Thymus (tissue), 11 donors: ENCODE results near the gene MAGI2. TPM values are rescaled to one million over a fixed set of nuclear protein-coding genes. Genes with fewer than 3 reads are reported as not detected.
"Not testable (repeated sequence)": the region's sequence is repeated elsewhere in the genome, so short reads cannot be mapped to it uniquely, and the experiment has no call there.

Experiments
- DNase-seq, 9 donors: peaks; one replicate each; pipeline ENCODE4 v3.0.0-alpha.2; 2013; ENCODE audit warnings: low spot score in 9 of 9, low read depth in 6 of 9, missing footprints in 1 of 9
- H3K27ac ChIP-seq, 2 donors: one replicate each; pipeline ENCODE4 v1.5.1; 2013; ENCODE audit warnings: control low read depth in 1 of 2, low read depth in 1 of 2, low read length in 1 of 2, mild to moderate bottlenecking in 1 of 2, moderate library complexity in 1 of 2
- H3K27me3 ChIP-seq, 2 donors: one replicate each; pipeline ENCODE4 v1.5.1; 2013; ENCODE audit warnings: low read length in 1 of 2; ENCODE audit not compliant: control insufficient read depth in 2 of 2, insufficient read depth in 1 of 2
- H3K36me3 ChIP-seq, 2 donors: one replicate each; pipeline ENCODE4 v1.5.1; 2013; ENCODE audit warnings: low read length in 1 of 2, mild to moderate bottlenecking in 1 of 2, moderate library complexity in 1 of 2; ENCODE audit not compliant: control insufficient read depth in 2 of 2, insufficient read depth in 2 of 2
- H3K4me1 ChIP-seq, 2 donors: one replicate each; pipeline ENCODE4 v1.5.1; 2013; ENCODE audit warnings: low read length in 2 of 2; ENCODE audit not compliant: control insufficient read depth in 2 of 2, insufficient read depth in 2 of 2
- H3K4me3 ChIP-seq, 2 donors: one replicate each; pipeline ENCODE4 v1.5.1; 2013; ENCODE audit warnings: low read length in 2 of 2, control low read depth in 1 of 2, mild to moderate bottlenecking in 1 of 2
- H3K9me3 ChIP-seq, 2 donors: one replicate each; pipeline ENCODE4 v1.5.1; 2013; ENCODE audit warnings: low read length in 1 of 2, mild to moderate bottlenecking in 1 of 2; ENCODE audit not compliant: control insufficient read depth in 2 of 2, insufficient read depth in 1 of 2
- WGBS: extraction: QIAGEN DNeasy Blood & Tissue Kit; methylation state at CpG from one replicate; pipeline ENCODE4 v1.1.7; 2013; 5-methylcytosine and 5-hydroxymethylcytosine counted together
- polyA plus RNA-seq: library from polyadenylated mRNA; stranded (reverse); fragments of 200-250 nt; gene quantifications from one replicate; pipeline ENCODE4 v1.2.3, GENCODE V29; 2013
- total RNA-seq: library from RNA; stranded (reverse); fragments of 120-200 nt; gene quantifications from one replicate; pipeline ENCODE4 v1.2.4, GENCODE V29; 2013
- donor health status: healthy.

The MAGI2 gene
- total and polyA plus RNA-seq, 2 donors: 0.42 to 1.7 TPM

DNA sequence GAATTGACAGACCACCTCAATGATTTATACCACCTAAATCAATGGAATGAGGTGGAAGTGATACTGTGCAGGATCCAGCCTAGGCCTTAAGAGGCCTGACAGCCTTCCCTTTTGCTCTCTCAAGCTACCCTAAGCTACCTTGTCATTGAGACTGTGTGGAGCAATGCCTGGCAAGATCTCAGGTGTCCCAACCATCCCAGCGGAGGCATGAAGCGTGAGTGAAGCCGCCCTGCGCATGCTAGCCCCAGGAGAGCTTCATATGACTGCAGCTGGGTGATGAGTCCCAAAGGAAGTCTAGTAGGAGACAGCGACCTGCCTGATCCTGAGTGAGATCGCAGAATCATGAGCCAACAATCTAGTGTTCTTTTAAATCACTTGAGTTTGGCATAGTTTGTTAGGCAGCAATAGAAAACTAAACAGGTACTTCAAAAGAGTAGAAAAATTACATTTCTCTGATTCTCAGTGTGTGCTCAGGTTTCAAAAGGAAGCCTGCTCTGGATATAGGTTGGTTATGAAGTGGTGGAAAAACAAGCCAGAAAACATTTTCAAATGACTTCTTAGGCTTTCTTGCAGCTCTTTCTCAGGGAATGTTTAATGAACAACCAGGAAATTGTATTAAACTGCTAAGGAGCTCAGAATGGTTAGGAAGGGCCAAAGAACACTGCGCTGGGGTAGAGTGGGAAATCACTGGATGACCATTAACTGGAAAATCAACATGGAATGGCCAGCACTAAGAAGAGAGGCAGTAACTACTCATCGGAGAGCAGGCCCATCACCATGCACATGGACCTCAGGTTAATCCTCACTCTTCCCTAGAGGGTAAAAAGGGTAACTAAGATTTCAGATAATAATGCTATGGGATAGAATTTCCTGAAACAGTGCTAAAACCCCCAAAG is 1119.7 kb downstream of the MAGI2 start:
- no peak overlapping the region for H3K27ac ChIP-seq
- 94% methylated on average over 8 of the region's 8 CpGs for WGBS
- no peaks in the 10 kb centered on the region for H3K4me1 ChIP-seq
- no peaks in the 10 kb centered on the region for H3K36me3 ChIP-seq
- DNase-seq: no peak
- no peaks in the 10 kb centered on the region for H3K27me3 ChIP-seq
- no peak overlapping the region for H3K4me3 ChIP-seq
- no peaks in the 10 kb centered on the region for H3K9me3 ChIP-seq

DNA sequence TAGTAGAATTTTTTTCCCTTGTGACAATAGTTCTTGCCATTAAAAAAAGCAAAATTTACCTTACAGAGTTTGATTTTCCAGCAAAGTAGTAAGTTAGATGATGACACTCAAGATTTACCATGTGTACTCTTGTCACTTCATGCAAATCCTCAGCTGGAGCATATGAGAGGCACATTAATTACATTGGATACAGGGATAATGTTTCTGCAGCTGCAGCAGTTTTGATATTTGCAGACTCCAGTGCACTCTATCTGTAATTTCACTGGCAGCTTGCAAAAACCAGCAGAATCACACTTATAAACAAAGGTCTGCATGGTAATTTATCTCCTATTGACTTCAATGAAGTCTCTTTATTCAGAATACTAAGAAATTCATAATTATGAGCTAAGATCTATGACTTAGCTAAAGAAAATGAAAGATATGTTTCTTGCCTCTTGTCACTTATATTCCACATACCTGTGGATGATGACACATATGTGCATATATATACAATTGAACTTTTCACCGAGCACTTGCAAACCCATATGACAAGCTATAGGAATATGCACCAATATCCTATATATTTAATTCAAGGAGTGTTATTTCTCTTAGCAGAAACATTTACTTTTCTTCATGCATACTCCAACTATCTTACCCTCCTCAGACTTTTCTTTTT is 1124.3 kb downstream of the MAGI2 start:
- no peaks in the 10 kb centered on the region for H3K27me3 ChIP-seq
- no peak overlapping the region for H3K27ac ChIP-seq
- H3K4me3 ChIP-seq: no peak overlapping the region
- H3K36me3 ChIP-seq: no peaks in the 10 kb centered on the region
- H3K9me3 ChIP-seq: no peaks in the 10 kb centered on the region
- DNase-seq: no peak
- H3K4me1 ChIP-seq: no peaks in the 10 kb centered on the region
- 53% methylated on average over 1 of the region's 1 CpG for WGBS

DNA sequence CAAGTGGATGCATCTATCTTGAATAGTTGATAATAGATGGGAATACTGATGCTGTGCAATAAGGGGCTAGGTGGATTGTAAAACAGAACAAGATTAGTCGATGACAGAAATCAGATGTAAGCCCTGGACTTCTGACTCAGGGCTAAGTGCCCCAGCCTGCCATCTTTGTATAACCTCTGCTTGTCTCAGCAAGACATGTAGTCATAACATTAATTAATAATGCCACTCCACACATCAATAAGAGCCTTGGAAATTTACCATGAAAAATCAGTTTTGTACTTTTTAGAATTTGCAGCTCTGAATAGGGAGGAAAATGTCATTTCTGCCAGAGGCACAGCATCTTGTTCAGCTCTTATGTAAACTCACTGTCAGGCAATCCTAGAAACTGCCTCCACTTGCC is 1125.7 kb downstream of the MAGI2 start:
- H3K27me3 ChIP-seq: no peaks in the 10 kb centered on the region
- no peaks in the 10 kb centered on the region for H3K4me1 ChIP-seq
- 97% methylated on average over 1 of the region's 1 CpG for WGBS
- no peaks in the 10 kb centered on the region for H3K9me3 ChIP-seq
- H3K4me3 ChIP-seq: no peak overlapping the region
- H3K27ac ChIP-seq: no peak overlapping the region
- no peak for DNase-seq
- H3K36me3 ChIP-seq: no peaks in the 10 kb centered on the region

DNA sequence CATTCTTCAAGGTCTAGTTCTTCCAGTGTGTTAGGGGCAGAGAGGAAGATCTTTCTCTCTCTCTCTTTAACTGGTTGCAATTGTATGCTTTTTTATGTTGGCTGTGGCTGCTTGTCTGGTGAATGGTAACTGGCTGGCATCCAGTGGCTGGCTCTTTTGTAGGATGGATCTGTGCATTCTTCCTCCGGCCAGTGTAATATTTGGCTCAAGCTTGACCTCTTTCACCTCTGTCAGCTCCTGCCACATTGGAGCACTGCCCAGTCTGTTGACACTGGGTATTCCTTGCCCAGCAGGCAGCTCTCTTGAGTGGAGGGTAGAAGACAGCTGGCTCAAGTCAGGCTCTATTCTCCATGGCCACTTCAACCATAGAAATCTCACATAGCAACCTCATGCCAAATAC is 1126.6 kb downstream of the MAGI2 start:
- Histone ChIP-seq H3K4me1 (no peaks in the 10 kb centered on the region), H3K4me3 (no peak overlapping the region), H3K27ac (no peak overlapping the region), H3K27me3 (no peaks in the 10 kb centered on the region), H3K36me3 (no peaks in the 10 kb centered on the region), H3K9me3 (no peaks in the 10 kb centered on the region)
- WGBS: 95% methylated on average over 1 of the region's 1 CpG
- DNase-seq: no peak

DNA sequence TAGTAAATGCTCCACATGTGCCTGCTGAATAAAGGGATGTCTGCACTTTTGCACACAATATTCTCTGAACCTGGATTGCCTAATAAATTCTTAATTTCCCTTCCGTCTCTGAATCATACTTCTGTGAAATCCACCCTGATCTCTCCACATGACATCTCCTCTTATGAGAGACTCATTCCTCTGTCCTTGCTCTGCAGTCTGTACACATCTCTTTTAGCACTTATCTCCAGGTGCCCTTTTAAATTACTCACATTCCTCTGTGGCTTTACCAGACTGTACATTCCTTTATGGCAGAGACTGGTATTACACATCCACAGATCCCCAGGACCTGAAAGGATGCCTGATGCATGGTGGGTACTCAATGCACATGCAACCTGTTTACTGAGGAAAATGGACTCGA is 1127.3 kb downstream of the MAGI2 start:
- Histone ChIP-seq H3K9me3 (no peaks in the 10 kb centered on the region), H3K27ac (no peak overlapping the region), H3K4me3 (no peak overlapping the region), H3K4me1 (no peaks in the 10 kb centered on the region), H3K36me3 (no peaks in the 10 kb centered on the region), H3K27me3 (no peaks in the 10 kb centered on the region)
- WGBS: 91% methylated on average over 2 of the region's 2 CpGs
- no peak for DNase-seq

DNA sequence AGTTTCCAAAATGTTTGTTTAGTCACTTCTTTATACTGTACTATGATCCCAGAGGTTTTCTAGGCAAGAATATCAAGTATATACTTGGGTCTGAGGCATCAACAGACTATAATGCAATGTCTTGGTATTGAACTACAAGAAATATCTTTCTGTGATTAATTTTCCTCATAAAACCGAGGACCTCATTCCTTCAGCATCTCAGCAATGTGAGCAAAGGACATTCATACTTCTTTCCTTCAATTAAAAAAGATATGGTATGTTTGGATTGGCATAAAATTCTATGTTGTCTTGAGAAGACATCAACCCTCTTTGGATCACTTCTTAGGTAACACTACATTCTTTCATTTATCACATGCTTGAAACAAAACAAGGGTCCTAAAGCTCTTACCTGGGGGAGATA is 1130.3 kb downstream of the MAGI2 start:
- Histone ChIP-seq H3K27me3 (no peaks in the 10 kb centered on the region), H3K4me3 (no peak overlapping the region)
- WGBS: 82% methylated on average over 1 of the region's 1 CpG

DNA sequence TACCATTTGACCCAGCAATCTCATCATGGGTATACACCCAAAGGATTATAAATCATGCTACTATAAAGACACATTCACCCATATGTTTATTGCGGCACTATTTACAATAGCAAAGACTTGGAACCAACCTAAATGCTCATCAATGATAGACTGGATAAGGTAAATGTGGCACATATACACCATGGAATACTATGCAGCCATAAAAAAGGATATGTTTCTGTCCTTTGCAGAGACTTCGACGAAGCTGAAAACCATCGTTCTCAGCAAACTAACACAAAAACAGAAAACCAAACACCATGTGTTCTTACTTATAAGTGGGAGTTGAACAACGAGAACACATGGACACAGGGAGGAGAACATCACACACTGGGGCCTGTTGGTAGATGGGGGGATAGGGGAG is 1131.2 kb downstream of the MAGI2 start:
- not testable (repeated sequence) for H3K27ac ChIP-seq, H3K4me3 ChIP-seq, H3K4me1 ChIP-seq, DNase-seq, H3K27me3 ChIP-seq, H3K9me3 ChIP-seq, H3K36me3 ChIP-seq
- 97% methylated on average over 5 of the region's 5 CpGs for WGBS

More for the DNA sequence above, 1130.3 kb downstream of the MAGI2 start:
- H3K27ac ChIP-seq: no peak overlapping the region
- H3K36me3 ChIP-seq: no peaks in the 10 kb centered on the region
- no peaks in the 10 kb centered on the region for H3K4me1 ChIP-seq
- H3K9me3 ChIP-seq: no peaks in the 10 kb centered on the region
- DNase-seq: no peak

DNA sequence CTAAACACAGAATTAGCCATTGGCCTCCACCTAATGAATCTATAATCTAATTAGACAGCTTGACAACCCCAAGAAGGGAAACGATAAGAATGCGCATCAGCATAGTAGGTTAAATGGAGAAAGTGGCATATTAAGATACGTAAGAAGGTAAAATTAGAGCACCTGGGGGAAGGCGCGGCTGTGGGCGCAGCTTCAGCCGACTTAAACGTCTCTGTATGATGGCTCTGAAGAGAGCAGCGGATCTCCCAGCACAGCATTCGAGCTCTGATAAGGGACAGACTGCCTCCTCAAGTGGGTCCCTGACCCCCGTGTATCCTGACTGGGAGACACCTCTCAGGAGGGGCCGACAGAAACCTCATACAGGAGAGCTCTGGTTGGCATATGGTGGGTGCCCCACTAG is 1136.1 kb downstream of the MAGI2 start:
- WGBS: 85% methylated on average over 12 of the region's 12 CpGs
- Histone ChIP-seq H3K9me3 (no peaks in the 10 kb centered on the region), H3K4me3 (no peak overlapping the region)

DNA sequence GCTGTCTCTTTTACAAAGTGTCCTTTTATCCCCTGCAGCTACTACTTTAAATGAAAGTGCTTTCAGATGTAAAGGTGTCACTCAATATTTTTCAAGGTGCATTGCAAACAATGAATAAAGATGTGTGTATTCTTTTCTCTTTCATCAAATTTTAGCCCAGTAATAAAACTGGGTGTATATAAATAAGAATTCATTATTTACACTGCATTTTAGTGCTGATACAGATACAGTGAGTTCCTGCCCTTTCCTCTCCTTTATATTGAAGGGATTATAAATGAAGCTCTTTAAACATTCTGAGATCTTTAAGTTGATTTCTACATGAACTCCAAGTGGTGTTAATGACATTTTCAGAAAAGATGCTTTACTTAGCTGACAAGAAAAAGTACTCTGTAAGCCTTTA is 1137.4 kb downstream of the MAGI2 start:
- H3K9me3 ChIP-seq: no peaks in the 10 kb centered on the region
- H3K27ac ChIP-seq: no peak overlapping the region
- H3K4me1 ChIP-seq: no peaks in the 10 kb centered on the region
- no peaks in the 10 kb centered on the region for H3K27me3 ChIP-seq
- no peak for DNase-seq
- H3K36me3 ChIP-seq: no peaks in the 10 kb centered on the region
- H3K4me3 ChIP-seq: no peak overlapping the region

More for the DNA sequence above, 1136.1 kb downstream of the MAGI2 start:
- Histone ChIP-seq H3K4me1 (no peaks in the 10 kb centered on the region), H3K27ac (no peak overlapping the region), H3K36me3 (no peaks in the 10 kb centered on the region), H3K27me3 (no peaks in the 10 kb centered on the region)
- no peak for DNase-seq
